Bronchial epithelial cell (primary cell): Measurements from ENCODE around the gene NGB. TPM values are rescaled to one million over a fixed set of nuclear protein-coding genes. Genes with fewer than 3 reads are reported as not detected.

Experiments used
- DNase-seq: peaks from one replicate; pipeline ENCODE4 v3.0.0-alpha.2; 2010; ENCODE audit warnings: low read depth
- FAIRE-seq: peaks from 2 replicates; lab custom pipeline; 2011; peaks lifted over from hg19 to GRCh38; lab: Jason Lieb, UNC
- H3K27me3 ChIP-seq: 2 replicates; pipeline ENCODE4 v1.5.1; 2011; ENCODE audit warnings: low read length; ENCODE audit not compliant: control insufficient read depth, insufficient read depth
- H3K36me3 ChIP-seq: 2 replicates; pipeline ENCODE4 v1.5.1; 2011; ENCODE audit warnings: low read length; ENCODE audit not compliant: control insufficient read depth, insufficient read depth
- H3K4me3 ChIP-seq: 2 replicates; pipeline ENCODE4 v1.5.1; 2011; ENCODE audit warnings: mild to moderate bottlenecking, low read depth, low read length, control low read depth
- total RNA-seq: library from RNA; depleted of rRNA; stranded (reverse); fragments of >200 nt; gene quantifications from 2 replicates; pipeline ENCODE4 v1.2.1, GENCODE V29; 2014
- TF ChIP-seq, protein P1 (sequence below): IDR thresholded peaks from 2 replicates; pipeline ENCODE4 v1.5.1; 2011; ENCODE audit warnings: mild to moderate bottlenecking, moderate library complexity, low read length, control low read depth, inconsistent platforms; ENCODE audit not compliant: insufficient read depth, severe bottlenecking

Gene NGB
- total RNA-seq, 1 donor from 2014 or later, result 0.26 TPM

DNA sequence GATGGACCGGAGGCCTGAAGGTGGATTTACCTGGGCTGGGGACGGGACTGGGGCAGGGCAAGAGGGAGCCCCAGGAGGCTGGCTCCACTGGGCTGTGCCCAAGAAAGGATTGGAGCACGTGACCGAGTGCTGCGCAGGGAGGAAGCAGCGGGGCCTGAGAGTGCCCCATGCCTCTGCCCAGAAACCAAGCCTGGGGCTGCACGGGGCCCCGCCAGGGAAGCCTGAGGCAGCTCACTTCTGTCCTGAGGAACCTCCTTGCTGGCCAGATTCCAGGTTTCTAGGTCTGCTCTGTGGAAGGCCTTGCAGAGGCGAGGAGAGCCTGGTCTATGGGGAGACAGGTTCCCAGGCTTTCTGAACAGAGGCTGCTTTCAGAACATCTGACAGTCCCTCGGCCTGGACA is 10.4 kb downstream of the NGB start:
- no peaks in the 10 kb centered on the region for H3K36me3 ChIP-seq
- TF ChIP-seq, protein P1, sequence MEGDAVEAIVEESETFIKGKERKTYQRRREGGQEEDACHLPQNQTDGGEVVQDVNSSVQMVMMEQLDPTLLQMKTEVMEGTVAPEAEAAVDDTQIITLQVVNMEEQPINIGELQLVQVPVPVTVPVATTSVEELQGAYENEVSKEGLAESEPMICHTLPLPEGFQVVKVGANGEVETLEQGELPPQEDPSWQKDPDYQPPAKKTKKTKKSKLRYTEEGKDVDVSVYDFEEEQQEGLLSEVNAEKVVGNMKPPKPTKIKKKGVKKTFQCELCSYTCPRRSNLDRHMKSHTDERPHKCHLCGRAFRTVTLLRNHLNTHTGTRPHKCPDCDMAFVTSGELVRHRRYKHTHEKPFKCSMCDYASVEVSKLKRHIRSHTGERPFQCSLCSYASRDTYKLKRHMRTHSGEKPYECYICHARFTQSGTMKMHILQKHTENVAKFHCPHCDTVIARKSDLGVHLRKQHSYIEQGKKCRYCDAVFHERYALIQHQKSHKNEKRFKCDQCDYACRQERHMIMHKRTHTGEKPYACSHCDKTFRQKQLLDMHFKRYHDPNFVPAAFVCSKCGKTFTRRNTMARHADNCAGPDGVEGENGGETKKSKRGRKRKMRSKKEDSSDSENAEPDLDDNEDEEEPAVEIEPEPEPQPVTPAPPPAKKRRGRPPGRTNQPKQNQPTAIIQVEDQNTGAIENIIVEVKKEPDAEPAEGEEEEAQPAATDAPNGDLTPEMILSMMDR, result no peak
- FAIRE-seq (no peak), DNase-seq (no peak)
- peaks cover 3% of the 10 kb centered on the region for H3K27me3 ChIP-seq
- no peak overlapping the region for H3K4me3 ChIP-seq

GRCh38 chr14:77260199-77260598 is 10.8 kb downstream of the NGB start:
- TF ChIP-seq, protein P1, result no peak
- Histone ChIP-seq H3K36me3 (no peaks in the 10 kb centered on the region), H3K4me3 (no peak overlapping the region), H3K27me3 (peaks cover 3% of the 10 kb centered on the region)
- no peak for DNase-seq
- FAIRE-seq, result no peak

DNA sequence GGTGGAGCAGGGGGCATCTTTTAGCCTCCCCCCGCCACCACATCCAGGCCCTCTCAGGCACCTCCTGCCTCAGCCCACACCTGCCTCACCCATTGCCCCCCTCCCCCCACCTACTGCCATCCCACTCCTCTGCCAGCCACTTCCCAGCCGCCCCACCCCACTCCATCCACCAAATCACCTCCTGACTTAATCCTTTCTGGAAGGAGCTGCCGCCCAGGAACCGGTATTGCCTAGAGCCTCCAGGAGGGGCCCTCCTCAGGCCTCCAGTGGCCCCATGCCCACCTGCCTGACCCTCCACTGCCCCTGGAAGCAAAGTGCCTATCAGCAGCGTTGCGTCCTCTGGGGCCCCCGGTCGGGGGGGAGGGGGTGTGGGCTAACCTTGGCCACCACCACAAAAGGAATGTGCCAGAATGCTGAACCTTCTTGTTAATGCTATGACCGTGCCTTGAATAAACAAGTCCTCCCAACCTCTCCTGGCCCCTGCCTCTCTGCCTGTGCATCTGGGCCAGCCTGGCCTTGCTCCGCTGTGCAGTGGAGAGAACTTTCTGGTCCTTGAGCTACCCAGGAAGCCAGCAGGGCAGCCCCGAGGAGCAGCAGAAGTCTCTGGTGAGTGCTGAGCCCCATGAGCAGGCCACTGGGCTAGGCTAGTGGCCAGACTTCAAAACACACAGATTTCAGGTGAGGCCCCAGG is 11.8 kb downstream of the NGB start:
- peaks cover 3% of the 10 kb centered on the region for H3K27me3 ChIP-seq
- H3K4me3 ChIP-seq, result no peak overlapping the region
- no peak for FAIRE-seq

GRCh38 chr14:77258566-77258965 is 12.4 kb downstream of the NGB start:
- H3K27me3 ChIP-seq, result peaks cover 3% of the 10 kb centered on the region
- FAIRE-seq, result no peak
- TF ChIP-seq, protein P1, result no peak

More for the DNA sequence above, 11.8 kb downstream of the NGB start:
- no peaks in the 10 kb centered on the region for H3K36me3 ChIP-seq
- DNase-seq, result no peak
- TF ChIP-seq, protein P1, result no peak

GRCh38 chr14:77257700-77258099 is 13.3 kb downstream of the NGB start:
- Histone ChIP-seq H3K4me3 (no peak overlapping the region), H3K27me3 (peaks cover 3% of the 10 kb centered on the region), H3K36me3 (no peaks in the 10 kb centered on the region)
- FAIRE-seq (no peak), DNase-seq (no peak)
- TF ChIP-seq, protein P1, result no peak

More at GRCh38 chr14:77258566-77258965, 12.4 kb downstream of the NGB start:
- Histone ChIP-seq H3K36me3 (no peaks in the 10 kb centered on the region), H3K4me3 (no peak overlapping the region)
- DNase-seq, result no peak

GRCh38 chr14:77256694-77257093 is 14.3 kb downstream of the NGB start:
- no peaks in the 10 kb centered on the region for H3K36me3 ChIP-seq
- DNase-seq (no peak), FAIRE-seq (no peak)
- H3K27me3 ChIP-seq, result peaks cover 3% of the 10 kb centered on the region
- TF ChIP-seq, protein P1, result no peak
- H3K4me3 ChIP-seq, result no peak overlapping the region
